ENCODE data around the gene CYP4A22. TPM values are rescaled to one million over a fixed set of nuclear protein-coding genes. Genes with fewer than 3 reads are reported as not detected.
A peak's percentile ranks its signal among the peaks of the same experiment; 100 is the strongest.
"Not testable (repeated sequence)": the region's sequence is repeated elsewhere in the genome, so short reads cannot be mapped to it uniquely, and the experiment has no call there.

Gene CYP4A22
- total RNA-seq, 2 donors from 2014 or later, result not detected

GRCh38 chr1:47137925-47138615 lies 829 bp downstream of the CYP4A22 start:
- Histone ChIP-seq H3K27me3 (no peaks in the 10 kb centered on the region), H3K36me3 (replicated peaks in 1 of 2; ENCODE audit: insufficient read depth in 1 of 2, low read depth in 2 of 2) (no peaks in the 10 kb centered on the region), H3K4me1 (no peaks in the 10 kb centered on the region), H3K4me3 (no peak overlapping the region), H3K9me3 (no peaks in the 10 kb centered on the region), H3K27ac (no peak overlapping the region)
- DNase-seq, result no peak
- no peak for ATAC-seq
- no peak for TF ChIP-seq POLR2A (IDR thresholded peaks at IDR 0.05)
- TF ChIP-seq CTCF (IDR thresholded peaks at IDR 0.05), result no peak
- WGBS, 2 donors, result 69 to 81% methylated on average over 5 of the region's 5 CpGs
- intact Hi-C loops (cut with DNase I), result no loop called here

GRCh38 chr1:47140358-47140757 lies 3.1 kb downstream of the CYP4A22 start:
- H3K36me3 ChIP-seq (replicated peaks in 1 of 2; ENCODE audit: insufficient read depth in 1 of 2, low read depth in 2 of 2); DNase-seq; H3K4me1 ChIP-seq; H3K27me3 ChIP-seq; ATAC-seq; H3K4me3 ChIP-seq; H3K27ac ChIP-seq; intact Hi-C loops (cut with DNase I); H3K9me3 ChIP-seq: not testable (repeated sequence)
- 60 to 62% methylated on average over 3 of the region's 3 CpGs for WGBS, 2 donors

- peak in 3 of 7 experiments; percentile 6 to 11 (median 11) for TF ChIP-seq CTCF (IDR thresholded peaks at IDR 0.05)
- ATAC-seq, result peak; percentile 21
- H3K4me3 ChIP-seq; DNase-seq; H3K36me3 ChIP-seq (replicated peaks in 1 of 2; ENCODE audit: insufficient read depth in 1 of 2, low read depth in 2 of 2); H3K27ac ChIP-seq; intact Hi-C loops (cut with DNase I); H3K27me3 ChIP-seq; H3K9me3 ChIP-seq; H3K4me1 ChIP-seq: not testable (repeated sequence)
- WGBS, 2 donors, result 46 to 54% methylated on average over 6 of the region's 6 CpGs
Measured at GRCh38 chr1:47143654-47144053, 6.4 kb downstream of the CYP4A22 start.

GRCh38 chr1:47146495-47146894 lies 9.3 kb downstream of the CYP4A22 start:
- H3K4me1 ChIP-seq; ATAC-seq; H3K27me3 ChIP-seq; H3K36me3 ChIP-seq (replicated peaks in 1 of 2; ENCODE audit: insufficient read depth in 1 of 2, low read depth in 2 of 2); DNase-seq; H3K9me3 ChIP-seq; H3K27ac ChIP-seq; intact Hi-C loops (cut with DNase I); H3K4me3 ChIP-seq: not testable (repeated sequence)
- 17 to 21% methylated on average over 1 of the region's 1 CpG for WGBS, 2 donors

- no peak overlapping the region for H3K4me3 ChIP-seq
- no peak overlapping the region for H3K27ac ChIP-seq
- no peaks in the 10 kb centered on the region for H3K9me3 ChIP-seq
- DNase-seq (no peak), ATAC-seq (no peak)
- intact Hi-C loops (cut with DNase I), result no loop called here
- no peak for TF ChIP-seq CTCF (IDR thresholded peaks at IDR 0.05)
- TF ChIP-seq POLR2A (IDR thresholded peaks at IDR 0.05), result no peak
- WGBS, 2 donors, result 24 to 42% methylated on average over 6 of the region's 6 CpGs
- no peaks in the 10 kb centered on the region for H3K36me3 ChIP-seq (replicated peaks in 1 of 2; ENCODE audit: insufficient read depth in 1 of 2, low read depth in 2 of 2)
- H3K27me3 ChIP-seq, result no peaks in the 10 kb centered on the region
- H3K4me1 ChIP-seq, result no peaks in the 10 kb centered on the region
Measured at GRCh38 chr1:47147047-47147785, 10.0 kb downstream of the CYP4A22 start.

GRCh38 chr1:47149162-47149561 lies 11.9 kb downstream of the CYP4A22 start:
- intact Hi-C loops (cut with DNase I), result not testable (repeated sequence)
- 38 to 47% methylated on average over 8 to 9 of the region's 9 CpGs for WGBS, 2 donors

GRCh38 chr1:47156457-47156856 lies 19.2 kb downstream of the CYP4A22 start:
- ATAC-seq; intact Hi-C loops (cut with DNase I); H3K4me1 ChIP-seq: not testable (repeated sequence)

More at GRCh38 chr1:47149162-47149561, 11.9 kb downstream of the CYP4A22 start:
- not testable (repeated sequence) for DNase-seq; H3K4me1 ChIP-seq; ATAC-seq; H3K27me3 ChIP-seq; H3K36me3 ChIP-seq (replicated peaks in 1 of 2; ENCODE audit: insufficient read depth in 1 of 2, low read depth in 2 of 2); H3K27ac ChIP-seq; H3K9me3 ChIP-seq; H3K4me3 ChIP-seq

GRCh38 chr1:47157957-47158356 lies 20.7 kb downstream of the CYP4A22 start:
- H3K27me3 ChIP-seq; ATAC-seq; H3K36me3 ChIP-seq (replicated peaks in 1 of 2; ENCODE audit: insufficient read depth in 1 of 2, low read depth in 2 of 2); intact Hi-C loops (cut with DNase I); H3K9me3 ChIP-seq; H3K27ac ChIP-seq; DNase-seq; H3K4me1 ChIP-seq; H3K4me3 ChIP-seq: not testable (repeated sequence)
- 79 to 82% methylated on average over 3 of the region's 3 CpGs for WGBS, 2 donors

More at GRCh38 chr1:47156457-47156856, 19.2 kb downstream of the CYP4A22 start:
- not testable (repeated sequence) for DNase-seq; H3K27me3 ChIP-seq; H3K36me3 ChIP-seq (replicated peaks in 1 of 2; ENCODE audit: insufficient read depth in 1 of 2, low read depth in 2 of 2); H3K9me3 ChIP-seq; H3K27ac ChIP-seq; H3K4me3 ChIP-seq

Data from body of pancreas (tissue), 4 donors.